ENCODE results near the gene GSTT2. TPM values are rescaled to one million over a fixed set of nuclear protein-coding genes. Genes with fewer than 3 reads are reported as not detected.

The GSTT2 gene
- total and polyA plus RNA-seq, 4 donors: 0.19 to 1.2 (median 0.64) TPM

- H3K9ac ChIP-seq (ENCODE audit: low read depth in 1 of 2, low read length in 2 of 2): no peak overlapping the region
- H3K27me3 ChIP-seq (ENCODE audit: control insufficient read depth in 4 of 4, insufficient read depth in 4 of 4, low read length in 3 of 4): no peaks in the 10 kb centered on the region
- WGBS: 89% methylated on average over 6 of the region's 6 CpGs
- peaks cover 0 to 9% (median 4%) of the 10 kb centered on the region in 4 donors for H3K4me1 ChIP-seq (ENCODE audit: control insufficient read depth in 4 of 4, insufficient read depth in 4 of 4, low read length in 3 of 4)
- H3K36me3 ChIP-seq (ENCODE audit: control insufficient read depth in 4 of 4, insufficient read depth in 3 of 4, low read depth in 1 of 4, low read length in 3 of 4): no peaks in the 10 kb centered on the region
- no peak overlapping the region for H3K4me3 ChIP-seq (ENCODE audit: low read depth in 1 of 3, low read length in 3 of 3)
- TF ChIP-seq FOXA2 (IDR thresholded peaks at IDR 0.05) (no peak), JUND (IDR thresholded peaks at IDR 0.05) (no peak), RXRA (IDR thresholded peaks at IDR 0.05) (no peak), REST (IDR thresholded peaks at IDR 0.05) (no peak), FOXA1 (IDR thresholded peaks at IDR 0.05) (no peak), RAD21 (IDR thresholded peaks at IDR 0.05) (no peak), YY1 (IDR thresholded peaks at IDR 0.05) (no peak), HNF4A (conservative IDR thresholded peaks at IDR 0.05) (no peak), EGR1 (IDR thresholded peaks at IDR 0.05; ENCODE audit: low read depth in 2 of 2) (no peak), GABPA (IDR thresholded peaks at IDR 0.05 in 1 of 2, conservative IDR thresholded peaks at IDR 0.05 in 1 of 2) (no peak), TAF1 (conservative IDR thresholded peaks at IDR 0.05) (no peak), CTCF (IDR thresholded peaks at IDR 0.05; ENCODE audit: low read depth, low read length, missing input control) (no peak), HNF4G (IDR thresholded peaks at IDR 0.05) (no peak), ZBTB33 (IDR thresholded peaks at IDR 0.05) (no peak), ATF3 (IDR thresholded peaks at IDR 0.05) (no peak), MAX (IDR thresholded peaks at IDR 0.05) (no peak), NR2F2 (IDR thresholded peaks at IDR 0.05) (no peak), SP1 (IDR thresholded peaks at IDR 0.05) (no peak)
- no peak overlapping the region for H3K27ac ChIP-seq (ENCODE audit: low read depth in 1 of 2, low read length in 2 of 2)
- DNase-seq (ENCODE audit: low spot score): no peak
- no peaks in the 10 kb centered on the region for H3K9me3 ChIP-seq (ENCODE audit: control insufficient read depth in 4 of 4, low read length in 3 of 4)
Observed at GRCh38 chr22:24006914-24007214, 26.9 kb downstream of the GSTT2 start.

All from liver (tissue), 9 donors.